Breast epithelium (tissue), 4 donors: Measurements from ENCODE around the gene NR6A1. TPM values are rescaled to one million over a fixed set of nuclear protein-coding genes. Genes with fewer than 3 reads are reported as not detected.

ENCODE experiments used
- DNase-seq, 2 donors: peaks; one replicate each; pipeline ENCODE4 v3.0.0-alpha.2; 2019; ENCODE audit warnings: low spot score in 2 of 2
- H3K27ac ChIP-seq, 2 donors: fragments of 200-600 bp; sonication (generic) in 1 of 2; one replicate each; pipeline ENCODE4 v1.5.1; 2016 to 2019; ENCODE audit warnings: mild to moderate bottlenecking in 1 of 2
- H3K27me3 ChIP-seq, 2 donors: fragments of 200-600 bp; sonication (generic) in 1 of 2; one replicate each; pipeline versions ENCODE4 v1.5.1 to v1.6.0; 2017 to 2019; ENCODE audit warnings: control low read depth in 1 of 2, mild to moderate bottlenecking in 1 of 2
- H3K36me3 ChIP-seq: fragments of 200-600 bp; one replicate; pipeline ENCODE4 v1.5.1; 2019
- H3K4me1 ChIP-seq, 2 donors: fragments of 200-600 bp; sonication (generic); one replicate each; pipeline ENCODE4 v1.5.1; 2016 to 2019; ENCODE audit warnings: control low read depth in 1 of 2
- H3K4me3 ChIP-seq, 3 donors: fragments of 200-600 bp; sonication (generic); 1 replicate in 2 of 3; 2 replicates in 1 of 3; pipeline ENCODE4 v1.5.1; 2016 to 2019; ENCODE audit warnings: mild to moderate bottlenecking in 3 of 3, moderate library complexity in 2 of 3
- H3K9me3 ChIP-seq, 2 donors: fragments of 200-600 bp; sonication (generic) in 1 of 2; one replicate each; pipeline ENCODE4 v1.5.1; 2016 to 2019; ENCODE audit warnings: control low read depth in 1 of 2
- CTCF ChIP-seq, 3 donors: fragments of 450-650 bp; IDR thresholded peaks; one replicate each; pipeline ENCODE4 v1.5.1; 2016 to 2017; ENCODE audit warnings: antibody characterized with exemption in 3 of 3, mild to moderate bottlenecking in 3 of 3, moderate library complexity in 3 of 3
- POLR2A ChIP-seq: fragments of 450-650 bp; IDR thresholded peaks from one replicate; pipeline ENCODE4 v1.6.1; 2016; ENCODE audit warnings: antibody characterized with exemption, mild to moderate bottlenecking, moderate library complexity
- POLR2AphosphoS5 ChIP-seq, 3 donors: sonication (generic); formaldehyde crosslinking; IDR thresholded peaks; one replicate each; pipeline ENCODE4 v1.6.1; 2017; ENCODE audit warnings: antibody characterized with exemption in 3 of 3
- intact Hi-C: fragments of 100-400 bp; cut with DNase I; formaldehyde crosslinking; loops from one replicate; pipeline ENCODE4 v1.15.1; 2023; ENCODE audit warnings: low total_unique reads
- total RNA-seq, 3 donors: library from RNA; depleted of rRNA; stranded (reverse); fragments of >200 nt; gene quantifications; one replicate each; pipeline ENCODE4 v1.1.0, GENCODE V29; 2016

The NR6A1 gene
- total RNA-seq, 3 donors from 2014 or later, result 1.3 to 5.3 (median 3.9) TPM

DNA sequence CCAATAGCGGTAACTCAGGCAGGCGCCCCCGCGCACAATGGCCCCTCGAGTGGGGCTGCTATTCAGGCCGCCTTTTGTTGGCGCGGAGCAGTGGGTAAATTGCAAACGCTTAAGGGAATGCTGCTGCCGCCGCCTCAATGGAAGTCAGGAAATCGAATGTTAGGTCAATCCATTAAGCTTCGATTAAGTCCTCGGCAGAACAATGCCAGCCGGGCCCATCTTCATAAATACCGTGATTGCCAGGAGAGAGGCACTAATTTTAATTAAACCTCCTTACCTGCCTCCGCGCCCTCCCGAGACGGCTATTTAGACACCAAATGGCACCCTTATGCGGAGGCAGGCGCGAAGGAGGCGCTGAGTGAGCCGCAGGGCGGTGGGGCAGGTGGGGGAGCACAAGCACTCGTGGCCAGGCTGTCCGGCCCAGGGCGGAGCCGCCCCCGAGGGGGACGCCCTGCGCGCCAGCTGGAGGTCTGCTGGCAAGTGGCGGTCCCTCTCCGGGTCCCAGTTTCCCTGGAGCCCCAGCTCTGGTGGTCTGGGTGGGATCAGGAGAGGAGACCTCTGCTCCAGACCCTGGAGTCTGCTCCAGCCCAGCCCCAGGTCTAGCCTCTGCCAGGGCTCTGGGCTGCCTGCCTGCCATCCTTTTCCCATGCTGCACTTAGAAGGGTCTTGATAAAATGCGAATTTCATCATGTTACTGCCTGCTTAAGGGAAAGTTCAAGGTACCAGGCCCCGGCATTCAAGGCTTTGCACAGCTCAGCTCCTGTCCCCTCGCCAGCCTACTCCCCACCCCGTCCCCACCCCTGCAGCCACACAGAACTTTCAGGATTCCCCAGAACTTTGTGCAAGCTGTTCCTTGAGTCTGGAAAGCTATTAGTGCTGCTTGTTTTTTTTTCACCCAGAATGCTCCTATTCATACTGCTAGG is 283.6 kb downstream of the NR6A1 start:
- Histone ChIP-seq H3K27ac (no peak overlapping the region), H3K4me3 (no peak overlapping the region), H3K9me3 (no peaks in the 10 kb centered on the region), H3K4me1 (no peaks in the 10 kb centered on the region), H3K36me3 (no peaks in the 10 kb centered on the region), H3K27me3 (peaks cover 0 to 33% of the 10 kb centered on the region in 2 donors)
- TF ChIP-seq CTCF (IDR thresholded peaks at IDR 0.05) (no peak), POLR2A (no peak), POLR2AphosphoS5 (IDR thresholded peaks at IDR 0.05) (no peak)
- intact Hi-C loops, result no loop called here
- DNase-seq, result no peak

DNA sequence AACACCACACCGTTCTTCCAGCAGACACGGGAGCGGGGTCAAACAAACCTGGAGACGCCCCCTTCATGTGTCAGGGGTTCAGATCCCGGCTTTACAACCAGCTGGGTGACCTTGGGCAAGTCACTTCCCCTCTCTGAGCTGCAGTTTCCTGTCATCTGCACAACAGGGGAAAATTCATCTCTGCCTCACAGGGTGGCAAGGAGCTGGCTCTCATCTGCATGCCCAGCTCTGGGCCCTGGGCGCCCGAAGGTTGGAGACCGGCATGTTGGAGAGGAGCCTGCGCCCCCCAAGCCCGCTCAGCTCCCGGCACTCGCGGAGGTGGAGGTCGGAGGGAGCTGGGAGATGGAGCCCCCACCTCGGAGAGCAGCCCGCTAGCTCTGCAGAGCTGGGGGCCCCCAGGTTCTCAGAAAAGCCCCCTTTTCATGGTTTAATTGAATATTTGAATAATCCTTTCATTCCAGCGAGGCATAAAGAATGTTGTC is 284.3 kb downstream of the NR6A1 start:
- Histone ChIP-seq H3K4me3 (no peak overlapping the region), H3K4me1 (no peaks in the 10 kb centered on the region), H3K27ac (no peak overlapping the region), H3K27me3 (peaks cover 0 to 39% of the 10 kb centered on the region in 2 donors), H3K36me3 (no peaks in the 10 kb centered on the region), H3K9me3 (no peaks in the 10 kb centered on the region)
- no peak for DNase-seq
- TF ChIP-seq POLR2A, result no peak
- no peak for TF ChIP-seq CTCF (IDR thresholded peaks at IDR 0.05)
- TF ChIP-seq POLR2AphosphoS5 (IDR thresholded peaks at IDR 0.05), result no peak
- intact Hi-C loops, result no loop called here

DNA sequence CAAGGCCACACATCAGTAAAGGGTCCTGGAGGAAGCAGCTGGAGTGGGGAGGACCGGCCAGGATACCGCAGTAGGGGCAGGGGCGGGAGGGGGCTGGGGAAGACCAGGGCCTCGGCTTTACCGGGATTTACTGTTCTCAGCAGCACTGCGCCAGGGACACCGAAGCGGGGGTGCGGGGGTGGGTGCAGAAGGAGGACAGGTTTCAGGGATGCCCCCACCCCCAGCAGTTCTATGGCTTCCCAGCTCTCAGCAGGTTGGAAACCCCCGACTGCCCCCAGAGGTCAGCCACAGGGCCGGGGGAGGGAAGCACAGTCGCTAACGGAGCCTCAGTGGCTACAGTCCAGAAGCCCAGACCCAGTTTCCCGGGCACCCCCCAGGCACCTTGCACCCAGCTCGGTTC is 285.2 kb downstream of the NR6A1 start:
- Histone ChIP-seq H3K4me3 (no peak overlapping the region), H3K4me1 (no peaks in the 10 kb centered on the region), H3K9me3 (no peaks in the 10 kb centered on the region), H3K36me3 (no peaks in the 10 kb centered on the region), H3K27me3 (peaks cover 0 to 41% of the 10 kb centered on the region in 2 donors), H3K27ac (no peak overlapping the region)
- intact Hi-C loops, result no loop called here
- TF ChIP-seq POLR2AphosphoS5 (IDR thresholded peaks at IDR 0.05) (no peak), POLR2A (no peak), CTCF (IDR thresholded peaks at IDR 0.05) (no peak)
- no peak for DNase-seq

- no peak for DNase-seq
- Histone ChIP-seq H3K27me3 (peaks cover 0 to 45% of the 10 kb centered on the region in 2 donors), H3K4me3 (no peak overlapping the region), H3K4me1 (no peaks in the 10 kb centered on the region), H3K36me3 (no peaks in the 10 kb centered on the region), H3K9me3 (no peaks in the 10 kb centered on the region), H3K27ac (no peak overlapping the region)
- intact Hi-C loops, result no loop called here
- no peak for TF ChIP-seq POLR2AphosphoS5 (IDR thresholded peaks at IDR 0.05)
- TF ChIP-seq POLR2A, result no peak
- no peak for TF ChIP-seq CTCF (IDR thresholded peaks at IDR 0.05)
Measured at GRCh38 chr9:124485201-124485600, 285.9 kb downstream of the NR6A1 start.

- H3K36me3 ChIP-seq, result no peaks in the 10 kb centered on the region
- no peak overlapping the region for H3K27ac ChIP-seq
- no peak for TF ChIP-seq POLR2AphosphoS5 (IDR thresholded peaks at IDR 0.05)
- TF ChIP-seq POLR2A, result no peak
- H3K27me3 ChIP-seq, result peaks cover 0 to 63% of the 10 kb centered on the region in 2 donors
- no peak overlapping the region for H3K4me3 ChIP-seq
- DNase-seq, result no peak
- intact Hi-C loops, result no loop called here
- no peaks in the 10 kb centered on the region for H3K9me3 ChIP-seq
- no peaks in the 10 kb centered on the region for H3K4me1 ChIP-seq
Measured at GRCh38 chr9:124483481-124483880, 287.6 kb downstream of the NR6A1 start.
